Activated T-cell treated with anti-CD3 and anti-CD28 coated beads, Interleukin-2, amount 50 U/mL, for 4 hours (primary cell): ENCODE data around the gene XRCC3. TPM values are rescaled to one million over a fixed set of nuclear protein-coding genes. Genes with fewer than 3 reads are reported as not detected.
"Not testable (repeated sequence)": the region's sequence is repeated elsewhere in the genome, so short reads cannot be mapped to it uniquely, and the experiment has no call there.

Experiments used
- ATAC-seq, 2 donors: fragments of 200-7000 bp; cut with Tn5 transposase; one replicate each; pipeline ENCODE4 v1.10.0; 2021
- DNase-seq: peaks from one replicate; pipeline ENCODE4 v3.0.0-alpha.2; 2020
- H3K27me3 Mint-ChIP-seq: one replicate; pipeline ENCODE4 v1.8.0; 2021; ENCODE audit warnings: low read depth, mixed read lengths
- H3K36me3 Mint-ChIP-seq: one replicate; pipeline ENCODE4 v1.8.0; 2022; ENCODE audit warnings: mixed read lengths; ENCODE audit not compliant: insufficient read depth
- H3K4me1 Mint-ChIP-seq: one replicate; pipeline ENCODE4 v1.8.0; 2021; ENCODE audit warnings: low read depth, mixed read lengths
- H3K4me3 Mint-ChIP-seq: one replicate; pipeline ENCODE4 v1.8.0; 2021; ENCODE audit warnings: mild to moderate bottlenecking, moderate library complexity, mixed read lengths
- H3K9me3 Mint-ChIP-seq: one replicate; pipeline ENCODE4 v1.8.0; 2021; ENCODE audit warnings: mixed read lengths
- total RNA-seq, 3 donors: library from RNA; stranded (reverse); gene quantifications; one replicate each; pipeline ENCODE4 v1.2.1, GENCODE V29; 2021

Gene XRCC3
- total RNA-seq, 3 donors from 2014 or later = 60.6 to 74.0 (median 69.5) TPM

DNA sequence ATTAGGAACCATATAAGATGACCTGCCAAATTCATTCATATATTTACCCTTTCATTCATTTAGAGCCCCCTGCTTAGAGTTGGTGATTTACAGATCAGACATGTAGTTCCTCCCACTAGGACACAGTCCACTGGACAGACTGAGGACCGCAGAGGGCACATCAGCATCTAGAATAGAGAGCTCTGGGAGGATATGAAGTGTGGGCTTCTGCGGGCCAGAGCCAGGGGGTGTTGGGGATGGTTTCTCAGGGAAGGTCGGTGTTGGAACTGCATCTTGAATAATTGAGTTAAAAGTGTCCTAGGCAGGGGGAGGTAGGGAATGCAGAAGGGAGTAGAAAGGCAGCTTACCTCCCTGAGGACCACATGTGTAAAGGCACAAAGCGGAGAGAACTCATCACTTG, 43.3 kb downstream of the XRCC3 start:
- ATAC-seq (no peak), DNase-seq (no peak)
- H3K27me3 Mint-ChIP-seq = no peaks in the 10 kb centered on the region
- H3K4me1 Mint-ChIP-seq = no peaks in the 10 kb centered on the region
- no peaks in the 10 kb centered on the region for H3K9me3 Mint-ChIP-seq
- peaks cover 39% of the 10 kb centered on the region for H3K36me3 Mint-ChIP-seq
- H3K4me3 Mint-ChIP-seq = no peak overlapping the region

DNA sequence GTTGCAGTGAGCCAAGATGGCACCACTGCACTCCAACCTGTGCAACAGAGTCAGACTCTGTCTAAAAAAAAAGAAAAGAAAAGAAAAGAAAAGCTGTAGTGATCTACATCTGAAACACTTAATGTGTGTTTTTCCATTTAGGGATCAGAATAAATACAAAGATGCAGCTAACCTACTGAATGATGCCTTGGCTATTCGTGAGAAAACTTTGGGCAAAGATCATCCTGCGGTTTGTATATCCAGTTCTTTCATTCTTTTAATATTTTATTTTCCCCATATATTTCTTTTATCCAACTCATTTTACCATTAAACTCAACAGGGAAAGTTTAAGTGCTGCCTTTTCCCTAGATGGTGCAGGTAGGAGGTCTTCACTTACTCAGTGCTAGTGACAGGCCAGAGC, 45.9 kb downstream of the XRCC3 start:
- no peak overlapping the region for H3K4me3 Mint-ChIP-seq
- DNase-seq = no peak
- no peak for ATAC-seq
- H3K9me3 Mint-ChIP-seq = no peaks in the 10 kb centered on the region
- H3K36me3 Mint-ChIP-seq = peaks cover 35% of the 10 kb centered on the region
- H3K4me1 Mint-ChIP-seq = no peaks in the 10 kb centered on the region
- no peaks in the 10 kb centered on the region for H3K27me3 Mint-ChIP-seq

DNA sequence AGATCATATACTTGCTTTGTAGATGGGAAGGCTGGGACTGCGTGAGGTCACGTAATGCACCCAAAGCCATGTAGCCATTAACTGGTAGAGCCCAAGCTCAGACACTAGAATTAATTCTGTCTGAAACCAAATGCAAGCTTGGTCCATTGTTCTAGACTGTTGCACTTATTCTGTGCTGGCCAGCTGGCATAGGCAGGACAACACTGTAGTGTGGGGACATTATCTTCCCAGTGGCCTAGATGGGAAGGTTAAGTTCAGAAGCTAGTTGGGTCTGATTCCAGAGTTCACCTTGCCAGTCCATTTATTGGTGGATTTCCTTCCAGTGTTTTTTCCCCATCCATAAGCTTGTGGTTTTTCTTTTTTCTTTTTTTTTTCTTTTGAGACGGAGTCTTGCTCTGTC, 47.1 kb downstream of the XRCC3 start:
- Mint-ChIP-seq H3K4me1 (no peaks in the 10 kb centered on the region), H3K27me3 (no peaks in the 10 kb centered on the region)
- no peak for DNase-seq

DNA sequence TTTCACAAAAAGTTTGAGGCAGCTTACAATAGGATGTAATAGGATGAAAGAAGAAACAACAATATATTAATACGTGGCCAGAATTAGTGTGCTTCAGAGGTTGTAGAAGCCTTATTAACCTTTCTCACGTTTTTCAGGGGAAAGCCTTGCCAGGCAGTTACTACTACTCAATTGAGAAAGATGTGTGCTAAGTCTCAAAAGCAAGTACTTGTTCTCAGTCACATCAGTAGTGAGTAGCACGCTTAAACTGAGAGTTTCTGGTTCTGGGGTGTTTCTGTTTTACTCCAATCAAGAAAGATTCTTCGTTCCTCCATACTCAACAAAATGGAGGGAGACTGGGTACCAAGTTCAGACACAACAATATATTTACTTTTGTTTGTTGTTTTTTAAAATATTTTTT, 47.6 kb downstream of the XRCC3 start:
- H3K4me3 Mint-ChIP-seq = no peak overlapping the region
- H3K9me3 Mint-ChIP-seq = no peaks in the 10 kb centered on the region
- ATAC-seq = no peak
- no peaks in the 10 kb centered on the region for H3K4me1 Mint-ChIP-seq
- no peaks in the 10 kb centered on the region for H3K27me3 Mint-ChIP-seq
- no peak for DNase-seq
- H3K36me3 Mint-ChIP-seq = peaks cover 32% of the 10 kb centered on the region

More for the DNA sequence above, 47.1 kb downstream of the XRCC3 start:
- Mint-ChIP-seq H3K9me3 (no peaks in the 10 kb centered on the region), H3K4me3 (no peak overlapping the region), H3K36me3 (peaks cover 34% of the 10 kb centered on the region)
- no peak for ATAC-seq

DNA sequence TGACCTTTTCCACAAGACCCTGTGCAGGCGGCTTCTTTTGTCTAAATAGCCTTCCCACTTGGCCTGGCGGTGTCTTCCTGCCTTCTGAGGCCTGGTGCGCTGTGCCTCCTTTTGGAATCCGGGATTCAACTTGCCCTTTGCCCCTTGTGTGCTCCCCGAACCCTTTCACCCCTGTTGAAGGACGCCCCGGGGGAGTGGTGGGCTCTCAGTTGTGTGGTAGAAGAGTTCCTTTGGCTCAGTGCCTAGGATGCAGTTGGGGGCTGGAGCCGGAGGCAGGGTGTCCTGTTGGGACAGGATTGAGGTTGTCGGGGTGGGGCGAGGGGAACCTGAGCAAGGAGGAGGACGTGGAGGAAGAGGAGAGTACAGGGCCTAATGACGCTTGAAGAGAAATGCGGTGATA, 51.7 kb downstream of the XRCC3 start:
- no peaks in the 10 kb centered on the region for H3K9me3 Mint-ChIP-seq
- H3K36me3 Mint-ChIP-seq = peaks cover 25% of the 10 kb centered on the region
- H3K27me3 Mint-ChIP-seq = no peaks in the 10 kb centered on the region
- no peak for ATAC-seq
- H3K4me1 Mint-ChIP-seq = no peaks in the 10 kb centered on the region
- no peak for DNase-seq
- H3K4me3 Mint-ChIP-seq = no peak overlapping the region

DNA sequence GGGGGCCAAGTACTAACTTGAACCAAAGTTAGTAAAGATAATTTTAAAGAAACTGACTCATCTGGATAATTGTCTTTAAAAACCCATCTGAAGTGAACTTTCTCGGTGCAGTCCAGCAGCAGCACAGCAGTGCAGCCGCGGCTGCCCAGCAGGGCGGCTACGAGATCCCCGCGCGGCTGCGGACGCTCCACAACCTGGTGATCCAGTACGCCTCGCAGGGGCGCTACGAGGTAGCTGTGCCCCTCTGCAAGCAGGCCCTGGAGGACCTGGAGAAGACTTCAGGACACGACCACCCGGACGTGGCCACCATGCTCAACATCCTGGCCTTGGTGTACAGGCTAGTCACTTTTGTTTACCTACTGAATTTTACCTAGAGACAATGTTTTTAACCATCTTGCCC, 52.7 kb downstream of the XRCC3 start:
- Mint-ChIP-seq H3K27me3 (no peaks in the 10 kb centered on the region), H3K4me1 (no peaks in the 10 kb centered on the region), H3K9me3 (no peaks in the 10 kb centered on the region), H3K4me3 (no peak overlapping the region), H3K36me3 (peaks cover 23% of the 10 kb centered on the region)
- ATAC-seq (no peak), DNase-seq (no peak)

DNA sequence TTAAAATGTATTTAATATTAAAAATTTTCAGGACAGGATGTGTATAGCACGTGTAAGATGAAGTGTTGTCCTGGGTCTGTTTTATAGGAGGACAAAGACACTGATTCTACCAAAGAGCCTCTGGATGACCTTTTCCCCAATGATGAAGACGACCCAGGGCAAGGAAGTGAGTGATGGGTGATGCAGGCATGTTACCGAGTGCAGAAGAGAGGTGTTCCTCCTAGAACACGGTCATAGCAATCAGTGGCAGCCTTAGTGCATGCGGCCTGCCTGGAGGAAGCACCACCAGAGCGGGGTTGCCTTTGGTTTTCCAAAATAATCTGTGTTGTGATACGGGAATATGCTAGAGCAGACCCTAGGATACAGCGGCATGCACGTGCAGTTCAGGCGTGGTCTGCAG, 53.2 kb downstream of the XRCC3 start:
- H3K9me3 Mint-ChIP-seq = no peaks in the 10 kb centered on the region
- H3K27me3 Mint-ChIP-seq = no peaks in the 10 kb centered on the region
- no peak overlapping the region for H3K4me3 Mint-ChIP-seq

DNA sequence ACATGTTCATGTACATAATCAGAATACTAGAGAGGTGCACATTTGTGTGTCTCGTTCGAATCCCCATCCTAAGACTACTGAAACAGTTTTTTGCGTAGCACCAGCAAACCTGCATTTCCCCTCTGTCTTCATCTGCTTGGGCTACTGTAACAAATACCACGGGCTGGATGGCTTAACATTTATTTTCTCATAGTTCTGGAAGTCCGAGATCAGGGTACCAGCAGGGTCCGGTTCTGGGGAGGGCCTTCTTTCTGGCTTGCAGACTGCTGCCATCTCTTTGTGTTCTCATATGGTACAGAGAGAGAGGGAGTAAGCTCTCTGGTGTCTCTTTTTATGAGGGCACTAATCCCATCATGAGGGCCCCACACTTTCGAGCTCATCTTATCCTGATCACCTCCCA, 55.6 kb downstream of the XRCC3 start:
- H3K9me3 Mint-ChIP-seq = no peaks in the 10 kb centered on the region
- H3K4me1 Mint-ChIP-seq = peaks cover under 1% of the 10 kb centered on the region
- no peak for DNase-seq
- H3K4me3 Mint-ChIP-seq = no peak overlapping the region
- peaks cover 25% of the 10 kb centered on the region for H3K36me3 Mint-ChIP-seq
- no peak for ATAC-seq
- no peaks in the 10 kb centered on the region for H3K27me3 Mint-ChIP-seq

More for the DNA sequence above, 53.2 kb downstream of the XRCC3 start:
- Mint-ChIP-seq H3K36me3 (peaks cover 23% of the 10 kb centered on the region), H3K4me1 (no peaks in the 10 kb centered on the region)
- no peak for DNase-seq
- ATAC-seq = no peak

DNA sequence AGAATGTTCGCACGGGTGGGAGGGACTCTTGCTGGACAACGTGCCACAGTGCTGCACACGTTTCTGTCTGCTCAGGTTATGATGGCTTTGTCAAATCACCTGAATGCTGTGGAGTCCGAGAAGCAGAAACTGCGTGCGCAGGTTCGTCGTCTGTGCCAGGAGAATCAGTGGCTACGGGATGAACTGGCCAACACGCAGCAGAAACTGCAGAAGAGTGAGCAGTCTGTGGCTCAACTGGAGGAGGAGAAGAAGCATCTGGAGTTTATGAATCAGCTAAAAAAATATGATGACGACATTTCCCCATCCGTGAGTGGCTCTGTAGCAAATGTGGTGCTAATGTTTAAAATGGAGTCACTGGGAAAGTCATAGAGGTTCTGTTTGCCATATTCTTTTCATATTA, 57.8 kb downstream of the XRCC3 start:
- ATAC-seq (no peak), DNase-seq (no peak)
- peaks cover 27% of the 10 kb centered on the region for H3K36me3 Mint-ChIP-seq
- no peak overlapping the region for H3K4me3 Mint-ChIP-seq
- H3K27me3 Mint-ChIP-seq = no peaks in the 10 kb centered on the region
- H3K4me1 Mint-ChIP-seq = peaks cover 8% of the 10 kb centered on the region
- no peaks in the 10 kb centered on the region for H3K9me3 Mint-ChIP-seq

DNA sequence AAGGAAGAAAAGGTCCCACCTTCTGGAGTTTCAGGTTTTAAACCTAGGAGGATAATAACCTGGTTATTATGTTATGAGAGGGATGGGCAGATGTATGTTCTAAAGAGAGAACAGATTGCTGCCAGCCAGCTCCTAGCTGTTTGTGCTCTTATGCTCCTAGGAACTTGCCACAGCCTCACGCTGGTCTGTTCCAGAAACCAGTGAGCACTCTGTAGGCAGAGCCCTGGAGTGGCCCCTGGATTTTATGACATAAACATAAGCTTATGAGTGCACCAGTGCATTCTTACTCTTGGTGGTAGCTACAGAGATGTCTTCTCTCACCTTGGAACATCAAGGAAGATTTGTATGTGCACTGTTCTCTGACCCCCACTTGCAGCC, 58.5 kb downstream of the XRCC3 start:
- no peak for DNase-seq
- Mint-ChIP-seq H3K4me3 (no peak overlapping the region), H3K9me3 (no peaks in the 10 kb centered on the region), H3K4me1 (peaks cover 9% of the 10 kb centered on the region), H3K36me3 (peaks cover 23% of the 10 kb centered on the region), H3K27me3 (no peaks in the 10 kb centered on the region)
- ATAC-seq = no peak

DNA sequence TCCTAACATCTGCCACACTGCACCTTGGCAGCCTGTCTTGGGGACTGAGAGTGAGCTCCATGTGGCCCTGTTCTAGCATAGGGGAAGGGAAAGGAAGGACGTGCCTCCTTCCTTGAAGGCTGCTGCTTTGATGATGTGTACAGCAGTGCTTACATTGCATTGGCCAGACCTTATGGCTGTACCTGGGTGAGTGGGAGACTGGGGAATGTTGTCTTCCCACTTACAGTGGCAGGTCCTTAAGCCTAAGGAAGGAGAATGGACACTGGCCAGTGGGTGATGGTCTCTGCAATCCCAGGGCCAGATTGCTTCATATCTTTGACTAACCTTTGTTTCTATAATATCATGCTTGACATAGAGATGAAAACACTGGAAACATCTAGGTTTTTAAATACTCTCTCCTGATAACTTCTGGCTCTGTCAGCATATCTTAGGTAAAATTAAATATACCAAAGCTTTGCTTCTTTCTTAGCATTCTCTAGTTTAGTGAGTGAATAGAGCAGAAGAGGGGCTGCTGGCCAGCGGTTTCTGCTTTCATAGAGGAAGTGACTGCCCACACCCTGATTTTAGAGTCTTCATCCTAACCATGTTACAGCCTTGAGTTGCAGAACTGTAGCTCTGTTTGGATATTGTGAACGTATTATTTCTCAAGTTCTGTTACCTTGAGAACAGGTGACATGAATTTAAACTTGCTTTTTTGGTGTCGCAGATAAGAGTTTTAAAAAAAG, 59.1 kb downstream of the XRCC3 start:
- no peak for ATAC-seq
- no peaks in the 10 kb centered on the region for H3K27me3 Mint-ChIP-seq
- H3K9me3 Mint-ChIP-seq = no peaks in the 10 kb centered on the region
- no peak overlapping the region for H3K4me3 Mint-ChIP-seq
- H3K4me1 Mint-ChIP-seq = peaks cover 13% of the 10 kb centered on the region
- DNase-seq = no peak
- peaks cover 23% of the 10 kb centered on the region for H3K36me3 Mint-ChIP-seq

DNA sequence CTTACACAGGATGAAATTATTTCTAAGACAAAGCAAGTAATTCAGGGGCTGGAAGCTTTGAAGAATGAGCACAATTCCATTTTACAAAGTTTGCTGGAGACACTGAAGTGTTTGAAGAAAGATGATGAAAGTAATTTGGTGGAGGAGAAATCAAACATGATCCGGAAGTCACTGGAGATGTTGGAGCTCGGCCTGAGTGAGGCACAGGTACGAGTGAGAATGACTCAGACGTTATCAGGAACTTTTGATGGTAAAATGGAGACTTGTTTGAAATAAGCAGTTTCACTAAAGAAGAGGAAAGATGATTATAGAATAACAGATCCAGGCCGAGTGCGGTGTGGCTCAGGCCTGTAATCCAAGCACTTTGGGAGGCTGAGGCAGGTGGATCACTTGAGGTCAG, 60.6 kb downstream of the XRCC3 start:
- ATAC-seq = no peak
- H3K4me1 Mint-ChIP-seq = peaks cover 17% of the 10 kb centered on the region
- no peak overlapping the region for H3K4me3 Mint-ChIP-seq
- no peaks in the 10 kb centered on the region for H3K27me3 Mint-ChIP-seq
- peaks cover 20% of the 10 kb centered on the region for H3K36me3 Mint-ChIP-seq
- H3K9me3 Mint-ChIP-seq = no peaks in the 10 kb centered on the region
- no peak for DNase-seq

DNA sequence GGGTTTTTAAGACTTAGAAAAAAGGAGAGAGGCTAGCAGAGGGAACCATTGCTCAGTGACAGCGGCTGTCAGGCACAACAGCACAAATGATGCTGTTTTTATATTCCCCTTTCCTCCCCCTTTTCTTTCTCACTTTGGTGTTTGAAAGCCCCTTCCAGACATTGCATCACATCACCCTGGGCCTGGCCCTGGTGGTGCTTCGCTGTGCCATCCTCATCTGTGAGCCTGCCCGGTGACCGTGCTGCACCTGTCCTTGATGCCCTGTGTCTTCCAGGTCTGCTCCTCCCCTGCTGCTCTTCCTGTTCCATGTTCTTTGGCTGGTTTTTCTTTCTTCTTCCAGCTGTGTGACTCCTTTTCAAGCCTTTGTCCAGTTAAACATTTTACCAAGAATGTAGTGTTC, 61.4 kb downstream of the XRCC3 start:
- Mint-ChIP-seq H3K4me1 (peaks cover 17% of the 10 kb centered on the region), H3K27me3 (no peaks in the 10 kb centered on the region), H3K36me3 (peaks cover 15% of the 10 kb centered on the region), H3K4me3 (no peak overlapping the region), H3K9me3 (no peaks in the 10 kb centered on the region)
- DNase-seq (no peak), ATAC-seq (no peak)

DNA sequence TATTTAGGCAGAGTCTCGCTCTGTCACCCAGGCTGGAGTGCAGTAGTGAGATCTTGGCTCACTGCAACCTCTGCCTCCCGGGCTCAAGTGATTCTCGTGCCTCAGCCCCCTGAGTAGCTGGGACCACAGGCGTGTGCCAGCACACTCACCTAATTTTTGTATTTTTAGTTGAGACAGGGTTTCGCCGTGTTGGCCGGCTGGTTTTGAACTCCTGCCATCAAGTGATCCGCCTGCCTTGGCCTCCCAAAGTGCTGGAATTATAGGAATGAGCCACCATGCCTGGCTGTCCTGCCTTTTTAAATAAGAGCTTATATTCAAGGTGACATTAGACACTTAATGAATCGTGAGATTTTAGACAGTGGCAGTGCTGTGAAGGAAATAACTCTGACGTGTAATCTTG, 61.9 kb downstream of the XRCC3 start:
- H3K4me3 Mint-ChIP-seq, H3K27me3 Mint-ChIP-seq, DNase-seq, ATAC-seq, H3K9me3 Mint-ChIP-seq: not testable (repeated sequence)
- H3K4me1 Mint-ChIP-seq = peaks cover 18% of the 10 kb centered on the region
- H3K36me3 Mint-ChIP-seq = peaks cover 15% of the 10 kb centered on the region

DNA sequence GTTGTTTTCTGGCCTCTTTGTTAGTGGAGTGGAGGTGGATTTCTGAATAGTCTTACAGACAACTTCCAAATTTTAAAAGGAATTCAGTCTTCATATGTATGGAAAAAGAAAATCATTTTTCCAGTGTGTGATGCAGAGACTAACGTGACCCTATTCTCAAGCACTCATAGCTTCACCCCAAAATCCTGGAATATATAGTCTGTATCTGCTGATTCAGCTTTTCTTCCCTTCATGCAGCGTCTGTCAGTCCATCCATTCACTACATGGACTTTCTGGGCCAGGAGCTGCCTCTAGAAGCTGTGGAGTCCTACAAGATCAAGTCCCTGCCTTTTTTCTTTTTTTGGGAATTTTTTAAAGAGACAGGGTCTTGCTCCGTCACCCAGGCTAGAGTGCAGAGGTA, 62.4 kb downstream of the XRCC3 start:
- Mint-ChIP-seq H3K27me3 (no peaks in the 10 kb centered on the region), H3K4me1 (peaks cover 19% of the 10 kb centered on the region), H3K36me3 (peaks cover 15% of the 10 kb centered on the region), H3K9me3 (no peaks in the 10 kb centered on the region), H3K4me3 (no peak overlapping the region)
- no peak for DNase-seq
- ATAC-seq = no peak

DNA sequence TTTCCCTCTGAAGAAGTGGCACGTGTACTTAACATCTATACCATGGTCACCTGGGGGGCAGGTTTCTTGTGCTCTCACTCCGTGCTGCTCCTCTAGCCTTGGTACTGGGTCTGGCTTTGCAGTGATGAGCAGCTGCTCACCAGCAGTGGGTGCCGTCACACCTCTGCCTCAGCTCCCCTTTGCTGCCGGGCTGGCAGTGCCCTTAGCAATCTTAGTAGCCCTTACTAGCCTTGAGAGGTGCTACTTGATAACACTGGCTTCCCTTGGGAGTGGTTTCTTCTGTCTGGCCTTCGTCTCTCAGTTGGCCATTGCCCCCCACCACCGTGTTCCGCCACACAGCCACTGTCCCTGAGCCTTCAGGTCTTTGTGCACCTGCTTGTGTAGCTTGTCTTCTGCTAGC, 63.7 kb downstream of the XRCC3 start:
- no peak for ATAC-seq
- peaks cover 19% of the 10 kb centered on the region for H3K4me1 Mint-ChIP-seq
- H3K36me3 Mint-ChIP-seq = peaks cover 15% of the 10 kb centered on the region
- no peak for DNase-seq
- H3K27me3 Mint-ChIP-seq = no peaks in the 10 kb centered on the region
- H3K9me3 Mint-ChIP-seq = no peaks in the 10 kb centered on the region
- H3K4me3 Mint-ChIP-seq = no peak overlapping the region
